ENCODE data around the gene IGHMBP2.

Gene IGHMBP2

DNA sequence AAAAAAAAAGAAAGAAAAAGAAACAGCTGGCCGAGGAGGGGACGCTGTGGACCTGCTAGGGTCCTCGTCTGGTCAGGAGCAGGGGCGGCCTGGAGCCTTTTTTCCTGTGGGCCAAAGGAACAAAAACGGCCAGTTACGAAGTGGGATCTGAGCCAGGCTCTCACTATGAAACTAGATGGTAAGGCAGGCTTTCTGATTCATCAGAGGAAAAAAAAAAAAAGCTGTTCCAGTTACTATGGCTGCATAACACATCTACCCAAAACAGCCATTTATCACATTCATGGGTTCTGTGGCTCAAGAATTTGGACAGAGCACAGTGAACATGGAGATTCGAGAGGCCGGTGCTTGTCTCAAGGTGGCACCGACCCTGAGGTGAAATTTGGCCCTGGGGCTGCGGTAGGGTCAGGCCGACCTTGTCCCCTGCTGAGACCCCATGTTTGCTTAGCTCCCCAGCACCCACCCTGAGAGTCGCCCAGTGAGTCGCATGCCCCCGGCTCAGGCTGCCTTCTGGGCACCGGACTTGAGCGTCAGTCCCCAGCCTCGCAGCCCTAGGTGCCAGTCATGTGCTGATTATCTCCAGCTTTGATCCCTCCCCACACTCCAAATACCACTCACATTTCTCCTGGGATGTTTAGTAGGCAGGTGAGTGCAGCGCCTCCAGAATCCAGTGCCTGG, 42.9 kb downstream of the IGHMBP2 start:
- CTCF ChIA-PET: no interaction called here
- H3K9me3 ChIP-seq (ENCODE audit: control insufficient read depth, insufficient read depth, low read depth, low read length): no peaks in the 10 kb centered on the region
- no peaks in the 10 kb centered on the region for H3K4me1 ChIP-seq (ENCODE audit: control insufficient read depth, insufficient read depth, low read length)
- TF ChIP-seq SCRT1 (tag by site-specific recombination; IDR thresholded peaks at IDR 0.05; ENCODE audit: borderline replicate concordance): no peak
- no peak for TF ChIP-seq MEIS1 (CRISPR knock-in tag; IDR thresholded peaks at IDR 0.05; ENCODE audit: borderline replicate concordance)
- TF ChIP-seq MZF1 (tag by site-specific recombination; IDR thresholded peaks at IDR 0.05; ENCODE audit: borderline replicate concordance): no peak
- TF ChIP-seq GLIS1 (tag by site-specific recombination; IDR thresholded peaks at IDR 0.05): no peak
- no peak for TF ChIP-seq ZNF558 (tag by site-specific recombination; IDR thresholded peaks at IDR 0.05)
- no peak for TF ChIP-seq ZNF292 (tag by site-specific recombination; IDR thresholded peaks at IDR 0.05; ENCODE audit: borderline replicate concordance, low read depth)
- TF ChIP-seq KLF1 (tag by site-specific recombination; IDR thresholded peaks at IDR 0.05): no peak
- POLR2A ChIA-PET: no interaction called here
- H3K36me3 ChIP-seq (ENCODE audit: control insufficient read depth in 2 of 2, insufficient read depth in 1 of 2, low read length in 2 of 2): no peaks in the 10 kb centered on the region
- H3K27ac ChIP-seq (ENCODE audit: extremely low read depth, low read depth, low read length): no peak overlapping the region
- H3K4me3 ChIP-seq (ENCODE audit: low read depth, low read length): no peak overlapping the region

DNA sequence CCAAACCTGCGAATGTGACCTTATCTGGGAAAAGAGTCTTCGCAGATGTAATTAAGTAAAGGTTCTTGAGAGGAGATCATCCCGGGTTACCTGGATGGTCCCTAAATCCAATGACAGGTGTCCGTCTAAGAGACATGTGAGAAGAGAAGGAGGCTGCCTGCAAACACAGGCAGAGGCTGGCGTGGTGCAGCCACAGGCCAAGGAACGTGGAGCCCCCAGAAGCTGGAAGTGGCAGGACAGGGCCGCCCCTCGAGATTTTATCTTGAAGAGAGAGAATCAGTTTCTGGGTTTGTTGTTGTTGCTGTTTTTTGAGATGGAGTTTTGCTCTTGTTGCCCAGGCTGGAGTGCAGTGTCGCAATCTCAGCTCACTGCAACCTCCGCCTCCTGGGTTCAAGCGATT, 43.5 kb downstream of the IGHMBP2 start:
- POLR2A ChIA-PET: no interaction called here
- TF ChIP-seq MZF1 (tag by site-specific recombination; IDR thresholded peaks at IDR 0.05; ENCODE audit: borderline replicate concordance): no peak
- no peak for TF ChIP-seq ZNF530 (tag by site-specific recombination; IDR thresholded peaks at IDR 0.05; ENCODE audit: low read depth)
- Histone ChIP-seq H3K36me3 (ENCODE audit: control insufficient read depth in 2 of 2, insufficient read depth in 1 of 2, low read length in 2 of 2) (no peaks in the 10 kb centered on the region), H3K4me1 (ENCODE audit: control insufficient read depth, insufficient read depth, low read length) (no peaks in the 10 kb centered on the region), H3K9me3 (ENCODE audit: control insufficient read depth, insufficient read depth, low read depth, low read length) (no peaks in the 10 kb centered on the region), H3K27ac (ENCODE audit: extremely low read depth, low read depth, low read length) (no peak overlapping the region), H3K4me3 (ENCODE audit: low read depth, low read length) (no peak overlapping the region)
- CTCF ChIA-PET: interaction anchor here (1.0 kb wide), 1 partner anchor 13 kb away, joined by 3 read pairs; no protein-coding TSS in a partner anchor

DNA sequence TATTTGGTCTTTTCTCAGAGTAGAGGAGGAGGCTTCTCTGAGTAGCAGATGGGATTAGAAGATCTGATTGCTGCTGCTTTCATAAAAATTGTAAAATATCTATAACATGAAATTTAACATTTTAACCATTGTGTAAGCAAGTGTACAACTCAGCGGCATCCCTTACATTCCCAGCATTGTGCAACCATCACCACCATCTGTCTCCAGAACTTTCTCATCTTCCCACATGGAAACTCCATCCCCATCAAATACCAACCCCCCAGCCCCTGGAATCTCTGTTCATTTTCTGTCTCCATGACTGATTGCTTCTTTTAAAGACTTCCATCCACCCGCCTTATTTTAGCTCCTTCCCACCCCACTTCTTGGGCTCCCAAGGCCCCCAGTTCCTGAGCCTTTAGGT, 44.8 kb downstream of the IGHMBP2 start:
- H3K9me3 ChIP-seq (ENCODE audit: control insufficient read depth, insufficient read depth, low read depth, low read length): no peaks in the 10 kb centered on the region
- ChIA-PET CTCF (interaction anchor here (1.5 to 1.7 kb wide), 2 partner anchors 43 to 141 kb away, joined by 3 to 5 read pairs; no protein-coding TSS in a partner anchor), POLR2A (no interaction called here)
- no peaks in the 10 kb centered on the region for H3K36me3 ChIP-seq (ENCODE audit: control insufficient read depth in 2 of 2, insufficient read depth in 1 of 2, low read length in 2 of 2)
- H3K4me3 ChIP-seq (ENCODE audit: low read depth, low read length): no peak overlapping the region
- no peak overlapping the region for H3K27ac ChIP-seq (ENCODE audit: extremely low read depth, low read depth, low read length)
- TF ChIP-seq ZNF548 (tag by site-specific recombination; IDR thresholded peaks at IDR 0.05): no peak
- TF ChIP-seq SETDB1 (IDR thresholded peaks at IDR 0.05; ENCODE audit: insufficient read length, low read length): no peak
- no peak for TF ChIP-seq KLF10 (tag by site-specific recombination; IDR thresholded peaks at IDR 0.05)
- TF ChIP-seq ZNF571 (tag by site-specific recombination; IDR thresholded peaks at IDR 0.05): no peak
- no peak for TF ChIP-seq ZNF341 (tag by site-specific recombination; IDR thresholded peaks at IDR 0.05; ENCODE audit: low read depth)
- TF ChIP-seq ZNF169 (tag by site-specific recombination; IDR thresholded peaks at IDR 0.05): no peak
- H3K4me1 ChIP-seq (ENCODE audit: control insufficient read depth, insufficient read depth, low read length): no peaks in the 10 kb centered on the region

DNA sequence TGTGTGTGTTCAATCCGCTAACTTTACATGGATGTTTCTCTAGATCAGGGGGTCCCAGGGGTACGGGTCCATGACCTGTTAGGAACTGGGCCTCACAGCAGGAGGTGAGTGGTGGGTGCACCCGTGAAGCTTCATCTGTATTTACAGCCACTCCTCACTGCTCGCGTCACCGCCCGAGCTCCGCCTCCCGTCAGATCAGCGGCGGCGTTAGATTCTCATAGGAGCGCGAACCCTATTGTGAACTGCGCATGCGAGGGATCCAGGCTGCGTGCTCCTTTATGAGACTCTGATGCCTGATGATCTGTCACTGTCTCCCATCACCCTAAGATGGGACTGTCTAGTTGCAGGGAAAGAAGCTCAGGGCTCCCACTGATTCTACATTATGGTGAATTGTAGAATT, 45.2 kb downstream of the IGHMBP2 start:
- Histone ChIP-seq H3K4me1 (ENCODE audit: control insufficient read depth, insufficient read depth, low read length) (no peaks in the 10 kb centered on the region), H3K36me3 (ENCODE audit: control insufficient read depth in 2 of 2, insufficient read depth in 1 of 2, low read length in 2 of 2) (no peaks in the 10 kb centered on the region), H3K9me3 (ENCODE audit: control insufficient read depth, insufficient read depth, low read depth, low read length) (no peaks in the 10 kb centered on the region), H3K4me3 (ENCODE audit: low read depth, low read length) (no peak overlapping the region), H3K27ac (ENCODE audit: extremely low read depth, low read depth, low read length) (no peak overlapping the region)
- CTCF ChIA-PET: interaction anchor here (1.5 to 1.7 kb wide), 2 partner anchors 44 to 141 kb away, joined by 3 to 5 read pairs; no protein-coding TSS in a partner anchor
- TF ChIP-seq BCL11A (tag by site-specific recombination; IDR thresholded peaks at IDR 0.05; ENCODE audit: low read depth): no peak
- TF ChIP-seq, protein P1, sequence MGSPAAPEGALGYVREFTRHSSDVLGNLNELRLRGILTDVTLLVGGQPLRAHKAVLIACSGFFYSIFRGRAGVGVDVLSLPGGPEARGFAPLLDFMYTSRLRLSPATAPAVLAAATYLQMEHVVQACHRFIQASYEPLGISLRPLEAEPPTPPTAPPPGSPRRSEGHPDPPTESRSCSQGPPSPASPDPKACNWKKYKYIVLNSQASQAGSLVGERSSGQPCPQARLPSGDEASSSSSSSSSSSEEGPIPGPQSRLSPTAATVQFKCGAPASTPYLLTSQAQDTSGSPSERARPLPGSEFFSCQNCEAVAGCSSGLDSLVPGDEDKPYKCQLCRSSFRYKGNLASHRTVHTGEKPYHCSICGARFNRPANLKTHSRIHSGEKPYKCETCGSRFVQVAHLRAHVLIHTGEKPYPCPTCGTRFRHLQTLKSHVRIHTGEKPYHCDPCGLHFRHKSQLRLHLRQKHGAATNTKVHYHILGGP (tag by site-specific recombination; IDR thresholded peaks at IDR 0.05): no peak
- no peak for TF ChIP-seq KLF10 (tag by site-specific recombination; IDR thresholded peaks at IDR 0.05)
- no peak for TF ChIP-seq ZNF561 (tag by site-specific recombination; IDR thresholded peaks at IDR 0.05; ENCODE audit: borderline replicate concordance)
- no peak for TF ChIP-seq ZFP37 (tag by site-specific recombination; IDR thresholded peaks at IDR 0.05)
- no peak for TF ChIP-seq ZNF423 (tag by site-specific recombination; IDR thresholded peaks at IDR 0.05)
- no peak for TF ChIP-seq ZNF510 (tag by site-specific recombination; IDR thresholded peaks at IDR 0.05; ENCODE audit: insufficient replicate concordance)
- no peak for TF ChIP-seq SP2 (tag by site-specific recombination; IDR thresholded peaks at IDR 0.05)
- no peak for TF ChIP-seq MYNN (tag by site-specific recombination; IDR thresholded peaks at IDR 0.05; ENCODE audit: borderline replicate concordance)
- TF ChIP-seq ZNF37A (tag by site-specific recombination; IDR thresholded peaks at IDR 0.05): no peak
- no peak for TF ChIP-seq ZNF830 (tag by site-specific recombination; IDR thresholded peaks at IDR 0.05; ENCODE audit: low read depth)
- TF ChIP-seq KLF1 (tag by site-specific recombination; IDR thresholded peaks at IDR 0.05): no peak
- no peak for TF ChIP-seq GLIS1 (tag by site-specific recombination; IDR thresholded peaks at IDR 0.05)
- no peak for TF ChIP-seq ZNF76 (tag by site-specific recombination; IDR thresholded peaks at IDR 0.05; ENCODE audit: borderline replicate concordance, low read depth)
- no peak for TF ChIP-seq ZBTB48 (tag by site-specific recombination; IDR thresholded peaks at IDR 0.05)
- TF ChIP-seq ZNF473 (tag by site-specific recombination; IDR thresholded peaks at IDR 0.05): no peak
- POLR2A ChIA-PET: no interaction called here
